Left ventricle myocardium inferior (tissue), 1 donor: Measurements from ENCODE around the gene APOBEC3A. TPM values are rescaled to one million over a fixed set of nuclear protein-coding genes. Genes with fewer than 3 reads are reported as not detected.
"Not testable (repeated sequence)": the region's sequence is repeated elsewhere in the genome, so short reads cannot be mapped to it uniquely, and the experiment has no call there.

Experiments
- DNase-seq: peaks from one replicate; pipeline ENCODE4 v3.0.0-alpha.2; 2020
- H3K27ac ChIP-seq: fragments of 200-600 bp; replicated peaks from 2 replicates; pipeline ENCODE4 v1.8.0; 2021
- H3K27me3 ChIP-seq: fragments of 200-600 bp; 2 replicates; pipeline ENCODE4 v1.8.0; 2021; ENCODE audit warnings: low read depth
- H3K36me3 ChIP-seq: fragments of 200-600 bp; 2 replicates; pipeline ENCODE4 v1.8.0; 2021
- H3K4me1 ChIP-seq: fragments of 200-600 bp; 2 replicates; pipeline ENCODE4 v1.8.0; 2021
- H3K4me3 ChIP-seq: fragments of 200-600 bp; 2 replicates; pipeline ENCODE4 v1.8.0; 2021; ENCODE audit warnings: mild to moderate bottlenecking, moderate library complexity
- H3K9me3 ChIP-seq: fragments of 200-600 bp; replicated peaks from 2 replicates; pipeline ENCODE4 v1.8.0; 2021
- CTCF ChIP-seq: fragments of 200-600 bp; IDR thresholded peaks from 2 replicates; pipeline ENCODE4 v1.8.0; 2021; ENCODE audit warnings: antibody characterized with exemption, mild to moderate bottlenecking, borderline replicate concordance
- intact Hi-C: fragments of 100-400 bp; cut with micrococcal nuclease; formaldehyde crosslinking; loops from one replicate; pipeline ENCODE4 v1.11.0; 2022
- total RNA-seq: library from RNA; stranded (reverse); fragmentation: NEBNext Ultra II Directional; extraction: Animal tissue kit (Norgen Biotek cat#: 25700); gene quantifications from one replicate; pipeline ENCODE4 v1.2.1, GENCODE V29; 2021
- donor health status: DM: no; HTN: yes; CAD: no; lungs with severe emphysema.

Gene APOBEC3A
- total RNA-seq, 1 donor from 2014 or later, result 0.41 TPM

- intact Hi-C loops, result no loop called here
- H3K27ac ChIP-seq, result no peak overlapping the region
Observed at GRCh38 chr22:38943201-38943600, 14.2 kb upstream of the APOBEC3A start.

GRCh38 chr22:38943882-38944281, 13.5 kb upstream of the APOBEC3A start:
- no peaks in the 10 kb centered on the region for H3K4me1 ChIP-seq
- H3K27ac ChIP-seq, result no peak overlapping the region
- H3K9me3 ChIP-seq, result no peaks in the 10 kb centered on the region
- H3K36me3 ChIP-seq, result no peaks in the 10 kb centered on the region
- DNase-seq, result no peak
- TF ChIP-seq CTCF, result no peak
- peaks cover 71% of the 10 kb centered on the region for H3K27me3 ChIP-seq
- intact Hi-C loops, result no loop called here
- no peak overlapping the region for H3K4me3 ChIP-seq

More at GRCh38 chr22:38943201-38943600, 14.2 kb upstream of the APOBEC3A start:
- Histone ChIP-seq H3K4me3 (no peak overlapping the region), H3K27me3 (peaks cover 65% of the 10 kb centered on the region), H3K4me1 (no peaks in the 10 kb centered on the region), H3K9me3 (no peaks in the 10 kb centered on the region), H3K36me3 (no peaks in the 10 kb centered on the region)
- DNase-seq, result no peak
- TF ChIP-seq CTCF, result no peak

GRCh38 chr22:38944653-38945052, 12.8 kb upstream of the APOBEC3A start:
- H3K4me3 ChIP-seq, result no peak overlapping the region
- TF ChIP-seq CTCF, result no peak
- no peaks in the 10 kb centered on the region for H3K4me1 ChIP-seq
- intact Hi-C loops, result no loop called here
- H3K36me3 ChIP-seq, result no peaks in the 10 kb centered on the region
- peaks cover 75% of the 10 kb centered on the region for H3K27me3 ChIP-seq
- H3K27ac ChIP-seq, result no peak overlapping the region
- no peaks in the 10 kb centered on the region for H3K9me3 ChIP-seq
- no peak for DNase-seq

- peaks cover 72% of the 10 kb centered on the region for H3K27me3 ChIP-seq
- not testable (repeated sequence) for H3K36me3 ChIP-seq
Observed at GRCh38 chr22:38945706-38946338, 11.6 kb upstream of the APOBEC3A start.

GRCh38 chr22:38946771-38947170, 10.6 kb upstream of the APOBEC3A start:
- TF ChIP-seq CTCF, result no peak

More at GRCh38 chr22:38945706-38946338, 11.6 kb upstream of the APOBEC3A start:
- H3K4me1 ChIP-seq, H3K9me3 ChIP-seq, DNase-seq, intact Hi-C loops, H3K27ac ChIP-seq, H3K4me3 ChIP-seq: not testable (repeated sequence)

GRCh38 chr22:38947321-38948140, 9.9 kb upstream of the APOBEC3A start:
- intact Hi-C loops, result no loop called here
- Histone ChIP-seq H3K27ac (no peak overlapping the region), H3K9me3 (no peaks in the 10 kb centered on the region), H3K4me3 (no peak overlapping the region), H3K36me3 (no peaks in the 10 kb centered on the region), H3K4me1 (no peaks in the 10 kb centered on the region), H3K27me3 (peaks cover 61% of the 10 kb centered on the region)
- no peak for DNase-seq
- TF ChIP-seq CTCF, result no peak

More at GRCh38 chr22:38946771-38947170, 10.6 kb upstream of the APOBEC3A start:
- no peak overlapping the region for H3K27ac ChIP-seq
- no peaks in the 10 kb centered on the region for H3K4me1 ChIP-seq
- H3K27me3 ChIP-seq, result peaks cover 65% of the 10 kb centered on the region
- DNase-seq, result no peak
- H3K4me3 ChIP-seq, result no peak overlapping the region
- H3K9me3 ChIP-seq, result no peaks in the 10 kb centered on the region
- no peaks in the 10 kb centered on the region for H3K36me3 ChIP-seq
- intact Hi-C loops, result no loop called here
